Astrocyte (in vitro differentiated cells and primary cell): Measurements from ENCODE around the gene RHOJ. TPM values are rescaled to one million over a fixed set of nuclear protein-coding genes. Genes with fewer than 3 reads are reported as not detected.

Experiments used
- DNase-seq: peaks from one replicate; pipeline ENCODE4 v3.0.0-alpha.2; 2010; ENCODE audit warnings: low read depth
- FAIRE-seq: peaks from 2 replicates; lab custom pipeline; 2011; peaks lifted over from hg19 to GRCh38; lab: Jason Lieb, UNC
- H2AFZ ChIP-seq: 2 replicates; pipeline ENCODE4 v1.6.0; 2012; ENCODE audit warnings: low read depth, low read length, inconsistent platforms
- H3K27ac ChIP-seq: 2 replicates; pipeline ENCODE4 v1.5.1; 2011; ENCODE audit warnings: low read depth, low read length, inconsistent platforms
- H3K27me3 ChIP-seq: 2 replicates; pipeline ENCODE4 v1.6.0; 2011; ENCODE audit warnings: low read length, inconsistent platforms; ENCODE audit not compliant: insufficient read depth
- H3K36me3 ChIP-seq: 2 replicates; pipeline ENCODE4 v1.5.1; 2011; ENCODE audit warnings: low read length, inconsistent platforms; ENCODE audit not compliant: insufficient read depth
- H3K4me1 ChIP-seq: 2 replicates; pipeline ENCODE4 v1.5.1; 2011; ENCODE audit warnings: low read length, inconsistent platforms; ENCODE audit not compliant: insufficient read depth
- H3K4me2 ChIP-seq: 2 replicates; pipeline ENCODE4 v1.6.0; 2012; ENCODE audit warnings: low read length, inconsistent platforms
- H3K4me3 ChIP-seq: 2 replicates; pipeline ENCODE4 v1.5.1; 2011; ENCODE audit warnings: low read depth, mild to moderate bottlenecking, low read length, inconsistent platforms; ENCODE audit not compliant: insufficient read depth
- H3K79me2 ChIP-seq: 2 replicates; pipeline ENCODE4 v1.6.0; 2012; ENCODE audit warnings: mild to moderate bottlenecking, low read length, inconsistent platforms; ENCODE audit not compliant: insufficient read depth
- H3K9ac ChIP-seq: 2 replicates; pipeline ENCODE4 v1.6.0; 2012; ENCODE audit warnings: mild to moderate bottlenecking, low read length, inconsistent platforms
- H3K9me3 ChIP-seq: 2 replicates; pipeline ENCODE4 v1.5.1; 2012; ENCODE audit warnings: low read depth, mild to moderate bottlenecking, low read length, inconsistent platforms; ENCODE audit not compliant: insufficient read depth
- H4K20me1 ChIP-seq: 2 replicates; pipeline ENCODE4 v1.6.0; 2012; ENCODE audit warnings: low read length, inconsistent platforms; ENCODE audit not compliant: insufficient read depth
- H3K27ac Mint-ChIP-seq: one replicate; pipeline ENCODE4 v1.8.0; 2021; ENCODE audit warnings: mild to moderate bottlenecking, mixed read lengths; ENCODE audit not compliant: unreplicated experiment
- H3K27me3 Mint-ChIP-seq: one replicate; pipeline ENCODE4 v1.8.0; 2021; ENCODE audit warnings: low read depth, mixed read lengths; ENCODE audit not compliant: unreplicated experiment
- H3K36me3 Mint-ChIP-seq: one replicate; pipeline ENCODE4 v1.8.0; 2021; ENCODE audit warnings: low read depth, mixed read lengths; ENCODE audit not compliant: unreplicated experiment
- H3K4me1 Mint-ChIP-seq: one replicate; pipeline ENCODE4 v1.8.0; 2021; ENCODE audit warnings: low read depth, mixed read lengths; ENCODE audit not compliant: unreplicated experiment
- H3K4me3 Mint-ChIP-seq: one replicate; pipeline ENCODE4 v1.8.0; 2021; ENCODE audit warnings: mild to moderate bottlenecking, moderate library complexity, mixed read lengths; ENCODE audit not compliant: unreplicated experiment
- H3K9me3 Mint-ChIP-seq: one replicate; pipeline ENCODE4 v1.8.0; 2021; ENCODE audit warnings: mild to moderate bottlenecking, mixed read lengths; ENCODE audit not compliant: unreplicated experiment
- CTCF ChIP-seq: IDR thresholded peaks from 2 replicates; pipeline ENCODE4 v1.5.1; 2011; ENCODE audit warnings: low read depth, mild to moderate bottlenecking, inconsistent platforms, low read length, moderate library complexity; ENCODE audit not compliant: insufficient read depth
- EZH2 ChIP-seq: IDR thresholded peaks from 2 replicates; pipeline ENCODE4 v1.6.1; 2012; ENCODE audit warnings: mild to moderate bottlenecking, low read length, inconsistent platforms; ENCODE audit not compliant: insufficient read depth
- total RNA-seq: library from RNA; stranded (reverse); gene quantifications from 2 replicates; pipeline ENCODE4 v1.2.1, GENCODE V29; 2021

The RHOJ gene
- total RNA-seq, 1 donor from 2014 or later: 29.6 TPM

GRCh38 chr14:63192085-63192484, 12.2 kb upstream of the RHOJ start:
- Mint-ChIP-seq H3K36me3 (no peaks in the 10 kb centered on the region), H3K9me3 (peaks cover 1% of the 10 kb centered on the region), H3K4me3 (no peak overlapping the region), H3K27me3 (no peaks in the 10 kb centered on the region), H3K4me1 (no peaks in the 10 kb centered on the region), H3K27ac (no peak overlapping the region)
- no peak overlapping the region for H3K27ac ChIP-seq
- H3K4me2 ChIP-seq: peak overlapping the region; percentile 33
- H3K4me1 ChIP-seq: peaks cover 4% of the 10 kb centered on the region
- H2AFZ ChIP-seq: peak overlapping the region; percentile 41
- H3K27me3 ChIP-seq: no peaks in the 10 kb centered on the region
- H4K20me1 ChIP-seq: no peaks in the 10 kb centered on the region
- H3K9me3 ChIP-seq: no peaks in the 10 kb centered on the region
- H3K9ac ChIP-seq: no peak overlapping the region
- TF ChIP-seq EZH2: no peak
- TF ChIP-seq CTCF: no peak
- H3K4me3 ChIP-seq: no peak overlapping the region
- no peaks in the 10 kb centered on the region for H3K79me2 ChIP-seq
- FAIRE-seq (no peak), DNase-seq (no peak)
- no peaks in the 10 kb centered on the region for H3K36me3 ChIP-seq

- Histone ChIP-seq H3K9me3 (no peaks in the 10 kb centered on the region), H3K4me2 (no peak overlapping the region), H3K36me3 (no peaks in the 10 kb centered on the region), H4K20me1 (no peaks in the 10 kb centered on the region), H3K27me3 (no peaks in the 10 kb centered on the region), H3K4me3 (no peak overlapping the region), H3K79me2 (no peaks in the 10 kb centered on the region), H3K27ac (no peak overlapping the region), H3K4me1 (peaks cover 4% of the 10 kb centered on the region), H2AFZ (no peak overlapping the region), H3K9ac (no peak overlapping the region)
- TF ChIP-seq CTCF: no peak
- FAIRE-seq: no peak
- Mint-ChIP-seq H3K36me3 (no peaks in the 10 kb centered on the region), H3K27me3 (no peaks in the 10 kb centered on the region), H3K9me3 (peaks cover 1% of the 10 kb centered on the region), H3K4me1 (no peaks in the 10 kb centered on the region), H3K27ac (no peak overlapping the region), H3K4me3 (no peak overlapping the region)
- no peak for DNase-seq
Measured at GRCh38 chr14:63193236-63193635, 11.0 kb upstream of the RHOJ start.

- H3K36me3 ChIP-seq: no peaks in the 10 kb centered on the region
- no peaks in the 10 kb centered on the region for H3K9me3 Mint-ChIP-seq
- H4K20me1 ChIP-seq: no peaks in the 10 kb centered on the region
- no peak overlapping the region for H3K27ac Mint-ChIP-seq
- H3K4me1 Mint-ChIP-seq: peaks cover 10% of the 10 kb centered on the region
- peaks cover 8% of the 10 kb centered on the region for H3K79me2 ChIP-seq
- FAIRE-seq (no peak), DNase-seq (no peak)
- H3K9me3 ChIP-seq: no peaks in the 10 kb centered on the region
- no peaks in the 10 kb centered on the region for H3K36me3 Mint-ChIP-seq
- no peak overlapping the region for H3K4me3 Mint-ChIP-seq
- peaks cover 8% of the 10 kb centered on the region for H3K4me1 ChIP-seq
- TF ChIP-seq CTCF (no peak), EZH2 (no peak)
- H3K4me3 ChIP-seq: no peak overlapping the region
- no peak overlapping the region for H2AFZ ChIP-seq
- H3K27me3 ChIP-seq: no peaks in the 10 kb centered on the region
- no peak overlapping the region for H3K4me2 ChIP-seq
- no peak overlapping the region for H3K9ac ChIP-seq
- H3K27ac ChIP-seq: no peak overlapping the region
- H3K27me3 Mint-ChIP-seq: no peaks in the 10 kb centered on the region
Measured at GRCh38 chr14:63200035-63200740, 4.1 kb upstream of the RHOJ start.
